H9 (cell line): ENCODE results near the gene ADGRL3. TPM values are rescaled to one million over a fixed set of nuclear protein-coding genes. Genes with fewer than 3 reads are reported as not detected.

ENCODE experiments used
- DNase-seq: peaks from one replicate; pipeline ENCODE4 v3.0.0-alpha.2; 2017
- H2AFZ ChIP-seq: one replicate; pipeline ENCODE4 v1.6.1; 2013; ENCODE audit warnings: mild to moderate bottlenecking, low read length, control low read depth, moderate library complexity
- H2AK5ac ChIP-seq: 2 replicates; pipeline ENCODE4 v1.6.1; 2013; ENCODE audit warnings: low read length, control low read depth, mixed read lengths; ENCODE audit not compliant: insufficient read length
- H2BK120ac ChIP-seq: one replicate; pipeline ENCODE4 v1.6.1; 2013; ENCODE audit warnings: low read depth, mild to moderate bottlenecking, low read length, control low read depth, inconsistent platforms; ENCODE audit not compliant: poor library complexity, severe bottlenecking
- H2BK12ac ChIP-seq: 2 replicates; pipeline ENCODE4 v1.6.1; 2013; ENCODE audit warnings: low read length, control low read depth, mixed read lengths, low read depth; ENCODE audit not compliant: insufficient read length
- H2BK15ac ChIP-seq: 2 replicates; pipeline ENCODE4 v1.6.1; 2013; ENCODE audit warnings: low read depth, low read length, control low read depth
- H2BK20ac ChIP-seq: one replicate; pipeline ENCODE4 v1.6.1; 2013; ENCODE audit warnings: low read depth, mild to moderate bottlenecking, low read length, control low read depth, inconsistent platforms; ENCODE audit not compliant: poor library complexity, severe bottlenecking
- H2BK5ac ChIP-seq: 2 replicates; pipeline ENCODE4 v1.6.1; 2013; ENCODE audit warnings: low read length, control low read depth, mixed read lengths; ENCODE audit not compliant: insufficient read length
- H3K14ac ChIP-seq: 2 replicates; pipeline ENCODE4 v1.6.1; 2013; ENCODE audit warnings: low read length, control low read depth; ENCODE audit not compliant: insufficient read depth
- H3K18ac ChIP-seq: 2 replicates; pipeline ENCODE4 v1.6.1; 2013; ENCODE audit warnings: low read depth, mild to moderate bottlenecking, mixed read lengths, low read length, control low read depth; ENCODE audit not compliant: insufficient read length
- H3K23ac ChIP-seq: 2 replicates; pipeline ENCODE4 v1.6.1; 2013; ENCODE audit warnings: low read length, control low read depth, mixed read lengths, low read depth; ENCODE audit not compliant: insufficient read length
- H3K23me2 ChIP-seq: 2 replicates; pipeline ENCODE4 v1.6.1; 2013; ENCODE audit warnings: low read depth, mild to moderate bottlenecking, mixed read lengths, low read length, control low read depth; ENCODE audit not compliant: insufficient read length, poor library complexity, severe bottlenecking
- H3K27ac ChIP-seq: 2 replicates; pipeline ENCODE4 v1.5.1; 2013; ENCODE audit warnings: low read length, control low read depth, mixed read lengths, low read depth; ENCODE audit not compliant: insufficient read length
- H3K27me3 ChIP-seq: 2 replicates; pipeline ENCODE4 v1.6.1; 2013; ENCODE audit warnings: low read length, control low read depth, inconsistent platforms; ENCODE audit not compliant: insufficient read depth
- H3K4ac ChIP-seq: 2 replicates; pipeline ENCODE4 v1.6.1; 2013; ENCODE audit warnings: low read depth, mild to moderate bottlenecking, control low read depth, inconsistent platforms, low read length, moderate library complexity
- H3K4me1 ChIP-seq: 2 replicates; pipeline ENCODE4 v1.6.1; 2013; ENCODE audit warnings: low read length, control low read depth, inconsistent platforms; ENCODE audit not compliant: insufficient read depth
- H3K4me2 ChIP-seq: 2 replicates; pipeline ENCODE4 v1.6.1; 2013; ENCODE audit warnings: low read length, control low read depth, mixed read lengths; ENCODE audit not compliant: insufficient read length, insufficient read depth
- H3K56ac ChIP-seq: 2 replicates; pipeline ENCODE4 v1.6.1; 2013; ENCODE audit warnings: low read depth, mild to moderate bottlenecking, mixed read lengths, low read length, control low read depth; ENCODE audit not compliant: insufficient read length
- H3K79me1 ChIP-seq: 2 replicates; pipeline ENCODE4 v1.6.1; 2013; ENCODE audit warnings: low read depth, mild to moderate bottlenecking, moderate library complexity, low read length, control low read depth, inconsistent platforms; ENCODE audit not compliant: insufficient read depth, poor library complexity, severe bottlenecking
- H3K79me2 ChIP-seq: 2 replicates; pipeline ENCODE4 v1.6.1; 2013; ENCODE audit warnings: low read length, control low read depth, inconsistent platforms; ENCODE audit not compliant: insufficient read depth
- H3K9ac ChIP-seq: 2 replicates; pipeline ENCODE4 v1.6.1; 2013; ENCODE audit warnings: low read length, control low read depth, mixed read lengths; ENCODE audit not compliant: insufficient read length; ENCODE audit errors: extremely low read depth
- H3K9me3 ChIP-seq: one replicate; pipeline ENCODE4 v1.6.1; 2013; ENCODE audit warnings: low read depth, low read length, inconsistent platforms; ENCODE audit not compliant: control insufficient read depth
- H3T11ph ChIP-seq: one replicate; pipeline ENCODE4 v1.6.1; 2013; ENCODE audit warnings: mild to moderate bottlenecking, low read length, control low read depth, inconsistent platforms
- H4K20me1 ChIP-seq: one replicate; pipeline ENCODE4 v1.6.1; 2013; ENCODE audit not compliant: control insufficient read depth, insufficient read length, insufficient read depth
- H4K5ac ChIP-seq: 2 replicates; pipeline ENCODE4 v1.6.1; 2013; ENCODE audit warnings: low read depth, mild to moderate bottlenecking, mixed read lengths, low read length, control low read depth; ENCODE audit not compliant: insufficient read length
- H4K8ac ChIP-seq: replicated peaks from 2 replicates; pipeline ENCODE4 v1.6.1; 2013; ENCODE audit warnings: low read length, control low read depth, mixed read lengths, low read depth; ENCODE audit not compliant: insufficient read length
- H4K91ac ChIP-seq: 2 replicates; pipeline ENCODE4 v1.6.1; 2013; ENCODE audit warnings: low read depth, mild to moderate bottlenecking, moderate library complexity, mixed read lengths, low read length, control low read depth; ENCODE audit not compliant: insufficient read length
- H3K27ac Mint-ChIP-seq, 3 experiments: 2 replicates in 2 of 3; 3 replicates in 1 of 3; pipeline ENCODE4 v1.8.0; 2020 to 2021; ENCODE audit warnings: mixed read lengths in 3 of 3, mild to moderate bottlenecking in 1 of 3, moderate library complexity in 1 of 3
- H3K27me3 Mint-ChIP-seq: 2 replicates; pipeline ENCODE4 v1.8.0; 2021; ENCODE audit warnings: low read depth, mild to moderate bottlenecking, moderate library complexity, mixed read lengths
- H3K36me3 Mint-ChIP-seq, 3 experiments: 2 replicates in 2 of 3; 3 replicates in 1 of 3; pipeline ENCODE4 v1.8.0; 2020 to 2021; ENCODE audit warnings: low read depth in 3 of 3, mixed read lengths in 3 of 3; ENCODE audit not compliant: insufficient read depth in 1 of 3
- H3K4me1 Mint-ChIP-seq, 2 experiments: 2 replicates each; pipeline ENCODE4 v1.8.0; 2020; ENCODE audit warnings: mixed read lengths in 2 of 2
- H3K4me3 Mint-ChIP-seq, 2 experiments: 2 replicates in 1 of 2; 3 replicates in 1 of 2; pipeline ENCODE4 v1.8.0; 2020 to 2021; ENCODE audit warnings: mild to moderate bottlenecking in 2 of 2, mixed read lengths in 2 of 2, moderate library complexity in 1 of 2
- H3K9me3 Mint-ChIP-seq, 2 experiments: 2 replicates in 1 of 2; 3 replicates in 1 of 2; pipeline ENCODE4 v1.8.0; 2020; ENCODE audit warnings: mild to moderate bottlenecking in 2 of 2, mixed read lengths in 2 of 2, moderate library complexity in 1 of 2
- CTCF ChIP-seq: fragments of 200-600 bp; sonication (generic); conservative IDR thresholded peaks from 3 replicates; pipeline ENCODE4 v1.8.0; 2021; ENCODE audit warnings: antibody characterized with exemption, mild to moderate bottlenecking
- WGBS: extraction: QIAGEN DNeasy Blood & Tissue Kit; methylation state at CpG from one replicate; pipeline ENCODE4 v1.1.7; 2013; ENCODE audit warnings: missing lambda C conversion rate, low lambda C conversion rate, mixed read lengths; ENCODE audit not compliant: insufficient read length; ENCODE audit errors: extremely low coverage; 5-methylcytosine and 5-hydroxymethylcytosine counted together
- total RNA-seq: library from RNA; stranded (reverse); gene quantifications from 2 replicates; pipeline ENCODE4 v1.2.1, GENCODE V29; 2021

The ADGRL3 gene
- total RNA-seq, 1 experiment from 2014 or later: 5.9 TPM

GRCh38 chr4:61400439-61401038 lies 200.4 kb downstream of the ADGRL3 start:
- no peak for TF ChIP-seq CTCF
- Histone ChIP-seq H2AK5ac (no peak overlapping the region), H3K4me1 (no peaks in the 10 kb centered on the region), H4K8ac (no peak overlapping the region), H3K79me1 (no peaks in the 10 kb centered on the region), H3K9ac (no peak overlapping the region), H3K27ac (no peak overlapping the region), H3K79me2 (no peaks in the 10 kb centered on the region), H3K56ac (no peak overlapping the region), H2BK12ac (no peak overlapping the region), H3K18ac (no peak overlapping the region), H2BK120ac (no peak overlapping the region), H3K27me3 (no peaks in the 10 kb centered on the region), H4K20me1 (no peaks in the 10 kb centered on the region), H4K5ac (no peak overlapping the region), H3K23me2 (no peaks in the 10 kb centered on the region), H3K23ac (no peak overlapping the region), H3K9me3 (no peaks in the 10 kb centered on the region), H3K4ac (no peak overlapping the region), H2BK5ac (no peak overlapping the region), H3K4me2 (no peak overlapping the region), H2BK20ac (no peak overlapping the region), H4K91ac (no peak overlapping the region), H2BK15ac (no peak overlapping the region), H3T11ph (no peak overlapping the region), H3K14ac (no peak overlapping the region), H2AFZ (no peak overlapping the region)
- no peak overlapping the region for H3K4me3 Mint-ChIP-seq
- WGBS: no CpG with 5 or more reads among the region's 1 CpG
- peak overlapping the region in 1 of 3 experiments; percentile 77; a peak in 1 of 7 replicates for H3K27ac Mint-ChIP-seq
- no peak for DNase-seq
- no peaks in the 10 kb centered on the region for H3K36me3 Mint-ChIP-seq
- peaks cover 27 to 41% of the 10 kb centered on the region in 2 experiments for H3K4me1 Mint-ChIP-seq
- H3K27me3 Mint-ChIP-seq: no peaks in the 10 kb centered on the region
- no peaks in the 10 kb centered on the region for H3K9me3 Mint-ChIP-seq
